ENCODE measurements around the gene KL. TPM values are rescaled to one million over a fixed set of nuclear protein-coding genes. Genes with fewer than 3 reads are reported as not detected.

The KL gene
- total RNA-seq, 1 experiment from 2014 or later = not detected

DNA sequence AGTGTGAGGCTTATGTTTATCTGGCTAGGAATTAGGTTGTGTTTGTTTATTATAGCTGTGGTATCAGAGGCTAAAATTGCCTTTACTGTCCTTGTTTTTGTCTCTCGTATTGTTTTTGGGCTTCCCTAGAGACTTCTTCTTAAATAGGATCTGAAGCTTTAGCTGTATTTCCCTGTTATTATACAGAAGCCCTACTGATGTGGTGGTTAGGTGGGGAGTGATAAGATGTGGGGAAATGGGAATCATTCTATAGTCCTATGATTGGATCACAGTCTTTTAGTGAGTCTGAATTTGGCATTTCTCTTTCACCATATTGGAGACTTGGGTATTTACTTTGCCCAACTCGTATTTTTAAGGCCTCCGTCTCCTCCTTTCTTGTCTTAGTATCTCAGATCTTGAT, 8.3 kb upstream of the KL start:
- BruUV-seq (replicated peaks) = no TSS peak
- ChIA-PET CTCF (no interaction called here), POLR2A (no interaction called here), RAD21 (ENCODE audit: low non-redundant PET in 1 of 2, low total read pairs in 2 of 2, uncharacterized antibody in 2 of 2, unreplicated experiment in 2 of 2) (no interaction called here)
- no peaks in the 10 kb centered on the region for H3K9me2 ChIP-seq (ENCODE audit: insufficient read depth)
- no peaks in the 10 kb centered on the region for H3K79me2 ChIP-seq (ENCODE audit: insufficient read depth, low read length)
- no peak overlapping the region for H3K4me2 ChIP-seq (ENCODE audit: low read length)
- no peaks in the 10 kb centered on the region for H3K4me1 ChIP-seq (ENCODE audit: control insufficient read depth in 1 of 2, insufficient read depth in 2 of 2, low read length in 2 of 2)
- ATAC-seq (no peak), DNase-seq (ENCODE audit: low read depth, low spot score) (no peak)
- TF ChIP-seq POLR2AphosphoS5 (IDR thresholded peaks at IDR 0.05; ENCODE audit: low read depth, low read length) (no peak), FOSL1 (IDR thresholded peaks at IDR 0.05; ENCODE audit: low read depth) (no peak), TCF7L2 (IDR thresholded peaks at IDR 0.05; ENCODE audit: borderline replicate concordance, extremely low read depth, insufficient read depth, insufficient read length) (no peak)
- H3K27ac ChIP-seq (ENCODE audit: low read depth, low read length) = no peak overlapping the region
- H3K9ac ChIP-seq (ENCODE audit: low read length) = no peak overlapping the region
- no peaks in the 10 kb centered on the region for H3K36me3 ChIP-seq (ENCODE audit: control insufficient read depth in 1 of 2, insufficient read depth in 2 of 2, low read length in 2 of 2)
- H3K9me3 ChIP-seq (ENCODE audit: control insufficient read depth in 1 of 2, insufficient read depth in 1 of 2, low read depth in 1 of 2, low read length in 2 of 2) = no peaks in the 10 kb centered on the region
- H3K27me3 ChIP-seq (ENCODE audit: insufficient read depth, low read length) = no peaks in the 10 kb centered on the region
- H2AFZ ChIP-seq (ENCODE audit: low read depth, low read length, poor library complexity, severe bottlenecking) = no peak overlapping the region
- intact Hi-C loops (cut with micrococcal nuclease) = no loop called here
- H3K4me3 ChIP-seq (replicated peaks in 1 of 2; ENCODE audit: low read depth in 1 of 2, low read length in 2 of 2) = no peak overlapping the region
- no peaks in the 10 kb centered on the region for H4K20me1 ChIP-seq (ENCODE audit: insufficient read depth)

DNA sequence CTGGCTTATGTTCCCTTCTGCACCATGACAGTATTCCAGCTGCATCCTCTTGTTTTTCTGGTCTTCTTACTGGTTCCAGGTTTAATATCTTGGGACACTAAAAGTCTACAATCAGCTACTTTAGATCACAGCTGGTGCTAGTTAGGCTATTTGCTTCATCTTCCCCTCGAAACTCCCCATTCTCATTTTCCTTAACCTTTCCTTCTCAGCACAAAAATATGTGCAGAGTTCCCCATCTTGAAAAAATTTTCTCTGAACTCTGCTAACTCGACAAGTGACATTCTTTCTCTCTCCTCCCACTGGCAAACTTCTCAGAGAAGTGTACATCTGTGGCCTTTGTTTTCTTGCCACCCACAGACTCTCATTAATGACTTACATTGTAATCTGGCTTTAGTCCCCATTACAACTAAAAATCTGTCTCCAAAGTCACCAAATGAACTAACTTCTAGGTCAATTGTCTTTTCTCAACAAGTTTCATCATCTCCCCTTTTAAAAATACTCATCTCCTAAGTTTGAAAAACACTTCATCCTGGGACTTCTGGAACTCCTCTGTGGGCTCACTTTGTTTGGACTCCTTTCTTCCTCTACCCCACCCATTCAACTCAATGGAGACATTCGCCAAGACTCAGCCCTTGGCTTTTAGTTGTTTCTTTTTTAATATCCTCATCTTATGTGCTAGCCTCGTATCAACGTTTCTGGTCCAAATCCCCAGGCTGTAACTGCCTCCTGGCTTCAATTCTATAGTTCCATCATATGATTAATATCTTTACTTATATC, 7.1 kb upstream of the KL start:
- H3K4me2 ChIP-seq (ENCODE audit: low read length) = no peak overlapping the region
- H3K27ac ChIP-seq (ENCODE audit: low read depth, low read length) = no peak overlapping the region
- H3K36me3 ChIP-seq (ENCODE audit: control insufficient read depth in 1 of 2, insufficient read depth in 2 of 2, low read length in 2 of 2) = no peaks in the 10 kb centered on the region
- H3K79me2 ChIP-seq (ENCODE audit: insufficient read depth, low read length) = no peaks in the 10 kb centered on the region
- ATAC-seq = no peak
- intact Hi-C loops (cut with micrococcal nuclease) = no loop called here
- H4K20me1 ChIP-seq (ENCODE audit: insufficient read depth) = no peaks in the 10 kb centered on the region
- no peak overlapping the region for H2AFZ ChIP-seq (ENCODE audit: low read depth, low read length, poor library complexity, severe bottlenecking)
- H3K27me3 ChIP-seq (ENCODE audit: insufficient read depth, low read length) = no peaks in the 10 kb centered on the region
- RAD21 ChIA-PET (ENCODE audit: low non-redundant PET in 1 of 2, low total read pairs in 2 of 2, uncharacterized antibody in 2 of 2, unreplicated experiment in 2 of 2) = no interaction called here
- CTCF ChIA-PET = no interaction called here
- no peak overlapping the region for H3K4me3 ChIP-seq (replicated peaks in 1 of 2; ENCODE audit: low read depth in 1 of 2, low read length in 2 of 2)
- TF ChIP-seq SRF (IDR thresholded peaks at IDR 0.05; ENCODE audit: low read depth) = no peak
- no peak for TF ChIP-seq POLR2AphosphoS5 (IDR thresholded peaks at IDR 0.05; ENCODE audit: low read depth, low read length)
- TF ChIP-seq CEBPB (IDR thresholded peaks at IDR 0.05; ENCODE audit: low read depth) = no peak
- TF ChIP-seq YY1 (IDR thresholded peaks at IDR 0.05; ENCODE audit: extremely low read depth, insufficient replicate concordance, low read depth, low read length) = no peak
- TF ChIP-seq EZH2 (IDR thresholded peaks at IDR 0.05) = no peak
- no peak for TF ChIP-seq SP1 (IDR thresholded peaks at IDR 0.05; ENCODE audit: low read depth)
- TF ChIP-seq ZNF274 (IDR thresholded peaks at IDR 0.05; ENCODE audit: low read depth, low read length) = no peak
- TF ChIP-seq, protein P1, sequence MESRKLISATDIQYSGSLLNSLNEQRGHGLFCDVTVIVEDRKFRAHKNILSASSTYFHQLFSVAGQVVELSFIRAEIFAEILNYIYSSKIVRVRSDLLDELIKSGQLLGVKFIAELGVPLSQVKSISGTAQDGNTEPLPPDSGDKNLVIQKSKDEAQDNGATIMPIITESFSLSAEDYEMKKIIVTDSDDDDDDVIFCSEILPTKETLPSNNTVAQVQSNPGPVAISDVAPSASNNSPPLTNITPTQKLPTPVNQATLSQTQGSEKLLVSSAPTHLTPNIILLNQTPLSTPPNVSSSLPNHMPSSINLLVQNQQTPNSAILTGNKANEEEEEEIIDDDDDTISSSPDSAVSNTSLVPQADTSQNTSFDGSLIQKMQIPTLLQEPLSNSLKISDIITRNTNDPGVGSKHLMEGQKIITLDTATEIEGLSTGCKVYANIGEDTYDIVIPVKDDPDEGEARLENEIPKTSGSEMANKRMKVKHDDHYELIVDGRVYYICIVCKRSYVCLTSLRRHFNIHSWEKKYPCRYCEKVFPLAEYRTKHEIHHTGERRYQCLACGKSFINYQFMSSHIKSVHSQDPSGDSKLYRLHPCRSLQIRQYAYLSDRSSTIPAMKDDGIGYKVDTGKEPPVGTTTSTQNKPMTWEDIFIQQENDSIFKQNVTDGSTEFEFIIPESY (IDR thresholded peaks at IDR 0.05; ENCODE audit: extremely low read depth, insufficient replicate concordance, low read length) = no peak
- no peak for TF ChIP-seq ZFX (IDR thresholded peaks at IDR 0.05)
- no peak for TF ChIP-seq CBX3 (IDR thresholded peaks at IDR 0.05; ENCODE audit: low read depth)
- TF ChIP-seq RAD21 (IDR thresholded peaks at IDR 0.05; ENCODE audit: low read depth) = no peak
- TF ChIP-seq JUND (IDR thresholded peaks at IDR 0.05) = no peak
- no peak overlapping the region for H3K9ac ChIP-seq (ENCODE audit: low read length)
- no peaks in the 10 kb centered on the region for H3K4me1 ChIP-seq (ENCODE audit: control insufficient read depth in 1 of 2, insufficient read depth in 2 of 2, low read length in 2 of 2)
- H3K9me2 ChIP-seq (ENCODE audit: insufficient read depth) = no peaks in the 10 kb centered on the region
- no TSS peak for BruUV-seq (replicated peaks)
- H3K9me3 ChIP-seq (ENCODE audit: control insufficient read depth in 1 of 2, insufficient read depth in 1 of 2, low read depth in 1 of 2, low read length in 2 of 2) = no peaks in the 10 kb centered on the region
- no peak for DNase-seq (ENCODE audit: low read depth, low spot score)
- POLR2A ChIA-PET = no interaction called here

All from HCT116 (cell line).